Neural progenitor cell (in vitro differentiated cells): ENCODE data around the gene FANCD2. TPM values are rescaled to one million over a fixed set of nuclear protein-coding genes. Genes with fewer than 3 reads are reported as not detected.

ENCODE experiments used
- DNase-seq: peaks from one replicate; pipeline ENCODE4 v3.0.0-alpha.2; 2016; ENCODE audit warnings: low spot score
- H2AFZ ChIP-seq: fragments of 200-600 bp; sonication (generic); replicated peaks from 2 replicates; pipeline ENCODE4 v1.6.1; 2016; ENCODE audit warnings: antibody characterized with exemption
- H3F3A ChIP-seq: fragments of 200-600 bp; sonication (generic); 2 replicates; pipeline ENCODE4 v1.6.1; 2016; ENCODE audit warnings: antibody characterized with exemption, low read depth
- H3K27ac ChIP-seq: fragments of 200-600 bp; sonication (generic); 2 replicates; pipeline ENCODE4 v1.5.1; 2016; ENCODE audit warnings: mild to moderate bottlenecking
- H3K27me3 ChIP-seq: fragments of 200-600 bp; sonication (generic); 2 replicates; pipeline ENCODE4 v1.6.1; 2016; ENCODE audit warnings: mild to moderate bottlenecking, moderate library complexity
- H3K36me3 ChIP-seq: fragments of 200-600 bp; sonication (generic); 2 replicates; pipeline ENCODE4 v1.5.1; 2016
- H3K4me1 ChIP-seq: fragments of 200-600 bp; sonication (generic); 2 replicates; pipeline ENCODE4 v1.6.1; 2016; ENCODE audit warnings: mixed run types
- H3K4me2 ChIP-seq: fragments of 200-600 bp; sonication (generic); 2 replicates; pipeline ENCODE4 v1.6.1; 2016
- H3K4me3 ChIP-seq: fragments of 200-600 bp; sonication (generic); 2 replicates; pipeline ENCODE4 v1.5.1; 2016
- H3K79me2 ChIP-seq: fragments of 200-600 bp; sonication (generic); 2 replicates; pipeline ENCODE4 v1.6.1; 2016; ENCODE audit warnings: low read depth
- H3K9ac ChIP-seq: fragments of 200-600 bp; sonication (generic); 2 replicates; pipeline ENCODE4 v1.6.1; 2016
- H3K9me3 ChIP-seq: fragments of 200-600 bp; sonication (generic); 2 replicates; pipeline ENCODE4 v1.5.1; 2016; ENCODE audit warnings: low read depth
- H4K20me1 ChIP-seq: fragments of 200-600 bp; sonication (generic); 2 replicates; pipeline ENCODE4 v1.6.1; 2016; ENCODE audit warnings: low read depth
- H3K27ac Mint-ChIP-seq: 3 replicates; pipeline ENCODE4 v1.8.0; 2021; ENCODE audit warnings: mixed read lengths
- H3K27me3 Mint-ChIP-seq: 2 replicates; pipeline ENCODE4 v1.8.0; 2022; ENCODE audit warnings: low read depth, mild to moderate bottlenecking, inconsistent platforms, moderate library complexity, mixed read lengths; ENCODE audit not compliant: insufficient read depth
- H3K36me3 Mint-ChIP-seq: 3 replicates; pipeline ENCODE4 v1.8.0; 2021; ENCODE audit warnings: mixed read lengths
- H3K4me1 Mint-ChIP-seq: 3 replicates; pipeline ENCODE4 v1.8.0; 2021; ENCODE audit warnings: mixed read lengths
- H3K4me3 Mint-ChIP-seq: 3 replicates; pipeline ENCODE4 v1.8.0; 2021; ENCODE audit warnings: mild to moderate bottlenecking, moderate library complexity, mixed read lengths
- H3K9me3 Mint-ChIP-seq: 3 replicates; pipeline ENCODE4 v1.8.0; 2020; ENCODE audit warnings: mixed read lengths
- CTCF ChIP-seq: fragments of 200-600 bp; sonication (generic); IDR thresholded peaks from 2 replicates; pipeline ENCODE4 v1.5.1; 2017; ENCODE audit warnings: antibody characterized with exemption, mild to moderate bottlenecking
- EZH2 ChIP-seq: fragments of 200-600 bp; sonication (generic); IDR thresholded peaks from 2 replicates; pipeline ENCODE4 v1.6.1; 2017; ENCODE audit warnings: antibody characterized with exemption, mild to moderate bottlenecking, moderate library complexity
- EZH2phosphoT487 ChIP-seq: fragments of 200-600 bp; sonication (generic); IDR thresholded peaks from 2 replicates; pipeline ENCODE4 v1.6.1; 2017; ENCODE audit warnings: antibody characterized with exemption
- total RNA-seq: library from RNA; depleted of rRNA; stranded (reverse); fragments of >200 nt; gene quantifications from 2 replicates; pipeline ENCODE4 v1.2.3, GENCODE V29; 2015; ENCODE audit warnings: low replicate concordance

The FANCD2 gene
- total RNA-seq, 1 donor from 2014 or later, result 117 TPM

- H4K20me1 ChIP-seq, result peaks cover 4% of the 10 kb centered on the region
- peaks cover 5% of the 10 kb centered on the region for H3K27me3 Mint-ChIP-seq
Observed at GRCh38 chr3:10023587-10024310, 2.5 kb upstream of the FANCD2 start.

GRCh38 chr3:10025205-10026083, 793 bp upstream of the FANCD2 start:
- H3K4me3 ChIP-seq, result peak overlapping the region; percentile 90
- Mint-ChIP-seq H3K27ac (no peak overlapping the region), H3K4me1 (peaks cover 16% of the 10 kb centered on the region), H3K27me3 (peaks cover 5% of the 10 kb centered on the region), H3K9me3 (no peaks in the 10 kb centered on the region), H3K4me3 (peak overlapping the region; percentile 96), H3K36me3 (peaks cover 10% of the 10 kb centered on the region)
- peak overlapping the region; percentile 94 for H2AFZ ChIP-seq
- TF ChIP-seq EZH2, result no peak
- TF ChIP-seq EZH2phosphoT487, result no peak
- no peak for TF ChIP-seq CTCF
- H4K20me1 ChIP-seq, result peaks cover 4% of the 10 kb centered on the region
- peaks cover 56% of the 10 kb centered on the region for H3K79me2 ChIP-seq
- H3F3A ChIP-seq, result peaks cover 12% of the 10 kb centered on the region
- peaks cover 13% of the 10 kb centered on the region for H3K4me1 ChIP-seq
- no peaks in the 10 kb centered on the region for H3K9me3 ChIP-seq
- DNase-seq, result no peak
- no peak overlapping the region for H3K27ac ChIP-seq
- peak overlapping the region; percentile 95 for H3K9ac ChIP-seq
- H3K4me2 ChIP-seq, result peak overlapping the region; percentile 100
- H3K27me3 ChIP-seq, result no peaks in the 10 kb centered on the region
- H3K36me3 ChIP-seq, result no peaks in the 10 kb centered on the region

More at GRCh38 chr3:10023587-10024310, 2.5 kb upstream of the FANCD2 start:
- peaks cover 9% of the 10 kb centered on the region for H3K36me3 Mint-ChIP-seq
- Histone ChIP-seq H3F3A (peaks cover 12% of the 10 kb centered on the region), H3K4me2 (no peak overlapping the region), H3K9ac (no peak overlapping the region), H3K79me2 (peaks cover 43% of the 10 kb centered on the region), H3K4me3 (no peak overlapping the region), H3K4me1 (peaks cover 13% of the 10 kb centered on the region), H2AFZ (no peak overlapping the region), H3K9me3 (no peaks in the 10 kb centered on the region), H3K36me3 (no peaks in the 10 kb centered on the region), H3K27ac (no peak overlapping the region), H3K27me3 (no peaks in the 10 kb centered on the region)
- peak overlapping the region; percentile 52 for H3K4me3 Mint-ChIP-seq
- H3K9me3 Mint-ChIP-seq, result no peaks in the 10 kb centered on the region
- TF ChIP-seq CTCF (no peak), EZH2phosphoT487 (no peak), EZH2 (no peak)
- H3K27ac Mint-ChIP-seq, result no peak overlapping the region
- peaks cover 16% of the 10 kb centered on the region for H3K4me1 Mint-ChIP-seq
- DNase-seq, result no peak

- Histone ChIP-seq H3K4me1 (no peaks in the 10 kb centered on the region), H3F3A (no peaks in the 10 kb centered on the region), H3K9me3 (no peaks in the 10 kb centered on the region), H4K20me1 (no peaks in the 10 kb centered on the region), H3K79me2 (no peaks in the 10 kb centered on the region), H3K4me2 (no peak overlapping the region), H3K36me3 (peaks cover 20% of the 10 kb centered on the region), H3K4me3 (no peak overlapping the region), H2AFZ (no peak overlapping the region), H3K9ac (no peak overlapping the region), H3K27ac (no peak overlapping the region), H3K27me3 (no peaks in the 10 kb centered on the region)
- Mint-ChIP-seq H3K4me3 (no peak overlapping the region), H3K27ac (no peak overlapping the region), H3K27me3 (no peaks in the 10 kb centered on the region), H3K9me3 (no peaks in the 10 kb centered on the region), H3K36me3 (peaks cover 12% of the 10 kb centered on the region), H3K4me1 (no peaks in the 10 kb centered on the region)
- TF ChIP-seq EZH2, result no peak
- TF ChIP-seq CTCF, result no peak
- TF ChIP-seq EZH2phosphoT487, result no peak
- DNase-seq, result no peak
Observed at GRCh38 chr3:10041034-10041433, 14.8 kb downstream of the FANCD2 start.
